NCI-H2227 treated with DMSO at 0.1 percent for 48 hours (cell line): Measurements from ENCODE around the gene PEBP1.

Experiments used
- DNase-seq: peaks from one replicate; lab custom pipeline; 2025; lab: John Stamatoyannopoulos, UW

The PEBP1 gene

GRCh38 chr12:118136559-118137003 is 657 bp downstream of the PEBP1 start:
- DNase-seq, result no peak

- no peak for DNase-seq
Observed at GRCh38 chr12:118137148-118137678, 1.3 kb downstream of the PEBP1 start.

- no peak for DNase-seq
Observed at GRCh38 chr12:118140825-118141224, 4.9 kb downstream of the PEBP1 start.

- DNase-seq, result no peak
Observed at GRCh38 chr12:118144499-118144898, 8.6 kb downstream of the PEBP1 start.

DNA sequence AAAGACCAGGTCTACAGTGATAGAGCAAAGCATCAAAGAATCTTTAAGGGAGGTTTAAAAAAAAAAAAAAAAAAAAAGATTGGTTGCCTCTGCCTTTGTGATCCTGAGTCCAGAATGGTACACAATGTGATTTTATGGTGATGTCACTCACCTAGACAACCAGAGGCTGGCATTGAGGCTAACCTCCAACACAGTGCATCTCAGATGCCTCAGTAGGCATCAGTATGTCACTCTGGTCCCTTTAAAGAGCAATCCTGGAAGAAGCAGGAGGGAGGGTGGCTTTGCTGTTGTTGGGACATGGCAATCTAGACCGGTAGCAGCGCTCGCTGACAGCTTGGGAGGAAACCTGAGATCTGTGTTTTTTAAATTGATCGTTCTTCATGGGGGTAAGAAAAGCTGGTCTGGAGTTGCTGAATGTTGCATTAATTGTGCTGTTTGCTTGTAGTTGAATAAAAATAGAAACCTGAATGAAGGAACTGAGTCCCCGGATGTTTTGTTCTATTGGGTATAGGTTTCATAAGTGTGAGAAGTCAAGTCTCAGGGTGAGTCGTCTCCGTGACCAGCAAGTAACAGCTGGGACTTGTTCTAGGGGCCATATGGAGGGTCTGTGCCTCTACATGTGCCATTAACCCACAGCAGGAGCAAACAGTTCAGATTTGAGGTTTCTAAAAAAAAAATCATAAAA is 9.3 kb downstream of the PEBP1 start:
- no peak for DNase-seq

DNA sequence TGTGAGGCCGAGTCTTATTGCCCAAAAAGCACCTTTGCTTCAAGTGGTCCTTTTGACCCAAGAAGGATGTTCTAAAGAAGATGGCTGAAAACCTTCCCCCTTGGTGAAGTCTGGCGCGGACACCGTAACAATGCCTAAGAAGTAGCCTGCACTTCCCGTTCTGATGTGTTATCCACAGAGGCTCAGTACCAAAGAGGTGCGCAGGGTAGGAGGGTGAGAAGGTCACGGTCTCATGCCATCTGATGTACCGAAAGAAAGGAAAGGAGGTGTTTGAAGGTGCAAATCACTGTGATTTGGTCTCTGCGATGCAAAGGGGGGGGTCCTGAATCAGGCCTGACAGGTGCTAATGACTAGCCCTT is 9.9 kb downstream of the PEBP1 start:
- DNase-seq, result no peak

GRCh38 chr12:118148287-118148686 is 12.4 kb downstream of the PEBP1 start:
- no peak for DNase-seq

DNA sequence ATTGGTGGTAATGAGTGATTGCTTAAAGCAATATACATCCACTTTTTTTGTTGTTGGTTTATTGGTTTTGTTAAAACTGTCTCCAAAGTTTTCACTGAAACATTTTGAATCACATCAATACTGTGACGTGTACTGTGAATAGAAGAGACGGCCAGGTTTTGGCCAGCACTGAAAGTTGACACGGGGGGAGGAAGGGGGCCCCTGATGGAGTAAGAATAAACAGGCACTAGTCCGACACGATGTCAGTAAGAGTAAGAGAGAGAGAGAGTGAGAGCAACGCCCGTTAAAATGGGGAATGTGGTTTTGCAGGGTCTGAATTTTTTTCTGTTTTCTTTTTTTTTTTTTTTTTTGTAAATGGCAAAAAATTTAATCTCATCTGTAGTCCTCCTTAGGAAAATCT is 14.7 kb downstream of the PEBP1 start:
- DNase-seq, result no peak

DNA sequence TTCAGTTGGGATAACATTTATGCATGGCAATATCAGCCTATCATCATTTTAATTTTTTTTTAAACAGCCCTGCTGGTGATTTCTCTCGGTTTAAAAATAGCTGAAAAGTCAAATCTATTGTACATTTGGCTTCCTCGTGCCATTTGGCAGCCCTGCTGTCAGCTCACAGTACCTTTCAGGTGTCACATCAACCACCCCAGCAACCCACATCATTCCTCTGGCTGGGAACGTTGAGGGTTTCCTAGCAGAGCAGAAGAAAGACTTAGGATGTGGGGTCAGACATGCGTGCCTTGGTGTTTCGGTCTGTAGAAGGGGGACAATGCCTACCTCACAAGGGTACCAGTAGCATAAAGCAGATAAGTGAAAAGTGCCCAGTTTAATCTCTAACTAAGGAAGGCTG is 15.8 kb downstream of the PEBP1 start:
- DNase-seq, result no peak

DNA sequence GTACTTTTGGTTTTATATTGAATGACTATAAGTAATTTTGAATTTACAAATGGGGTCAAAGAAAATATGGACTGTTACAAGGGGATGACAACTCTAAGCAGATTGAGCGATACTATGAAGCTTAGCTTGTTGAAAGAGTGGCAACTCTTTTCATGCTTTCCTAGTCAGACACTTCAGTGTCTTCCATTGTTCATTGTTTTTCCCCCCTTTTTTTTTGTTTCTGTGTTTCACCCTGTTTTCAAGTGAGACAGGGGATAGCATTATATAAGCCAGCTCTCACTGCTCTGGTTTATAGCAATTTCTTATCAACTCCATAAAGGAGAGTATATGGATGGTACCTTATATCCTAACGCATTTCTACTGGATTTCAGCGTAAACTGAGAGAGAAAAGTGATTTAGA is 24.6 kb downstream of the PEBP1 start:
- DNase-seq, result no peak

GRCh38 chr12:118164798-118165486 is 29.0 kb downstream of the PEBP1 start:
- peak; percentile 25 for DNase-seq

- no peak for DNase-seq
Observed at GRCh38 chr12:118166946-118167345, 31.0 kb downstream of the PEBP1 start.

DNA sequence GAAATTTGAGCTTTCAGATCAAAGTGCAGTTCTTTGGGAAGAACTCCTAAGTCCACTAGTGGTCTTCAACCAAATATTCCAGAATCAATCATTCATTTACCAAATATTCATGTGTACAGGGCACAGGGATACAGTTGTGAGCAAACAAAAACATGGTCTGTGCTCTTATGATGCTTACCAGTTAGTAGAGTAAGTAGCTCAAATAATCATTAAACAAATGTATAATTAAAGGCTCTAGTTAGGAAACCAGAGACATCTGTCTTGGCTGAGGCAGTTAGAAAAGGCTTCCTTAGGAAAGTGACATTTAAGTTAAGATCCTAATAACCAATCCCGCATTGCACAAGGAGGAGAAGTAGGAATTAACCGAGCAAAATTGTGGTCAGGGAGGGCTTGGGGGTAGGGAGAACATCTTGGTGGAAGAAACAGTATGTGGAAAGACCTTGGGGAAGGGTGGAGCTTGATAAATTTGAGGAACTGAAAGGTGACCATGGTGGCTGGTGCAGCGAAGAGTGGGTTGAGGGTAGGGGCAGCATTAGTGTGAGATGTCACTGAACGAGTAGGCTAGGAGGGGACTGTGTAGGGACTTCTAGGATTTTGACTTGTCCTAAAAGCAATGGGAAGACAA is 40.0 kb downstream of the PEBP1 start:
- DNase-seq, result no peak

DNA sequence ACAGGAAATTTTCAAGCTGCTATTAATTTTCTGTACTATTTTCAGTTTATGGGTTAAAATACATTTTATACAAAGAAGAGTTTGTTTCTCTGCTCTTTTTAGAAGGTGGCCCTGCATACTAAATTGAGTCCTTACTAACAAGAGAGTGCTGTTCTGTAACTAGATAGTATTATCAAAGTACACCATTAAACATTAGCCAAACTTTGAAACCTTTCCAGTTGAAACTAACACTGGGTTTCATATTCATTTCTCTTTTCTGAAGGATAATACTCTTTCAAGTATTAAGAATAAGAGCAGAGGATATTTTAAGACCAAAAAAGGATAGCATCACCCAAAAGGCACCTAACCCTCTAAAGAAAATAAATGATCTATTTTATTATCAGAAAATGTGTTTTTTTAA is 47.2 kb downstream of the PEBP1 start:
- DNase-seq, result no peak

GRCh38 chr12:118183711-118184110 is 47.8 kb downstream of the PEBP1 start:
- DNase-seq, result no peak

GRCh38 chr12:118185602-118186397 is 49.9 kb downstream of the PEBP1 start:
- no peak for DNase-seq

DNA sequence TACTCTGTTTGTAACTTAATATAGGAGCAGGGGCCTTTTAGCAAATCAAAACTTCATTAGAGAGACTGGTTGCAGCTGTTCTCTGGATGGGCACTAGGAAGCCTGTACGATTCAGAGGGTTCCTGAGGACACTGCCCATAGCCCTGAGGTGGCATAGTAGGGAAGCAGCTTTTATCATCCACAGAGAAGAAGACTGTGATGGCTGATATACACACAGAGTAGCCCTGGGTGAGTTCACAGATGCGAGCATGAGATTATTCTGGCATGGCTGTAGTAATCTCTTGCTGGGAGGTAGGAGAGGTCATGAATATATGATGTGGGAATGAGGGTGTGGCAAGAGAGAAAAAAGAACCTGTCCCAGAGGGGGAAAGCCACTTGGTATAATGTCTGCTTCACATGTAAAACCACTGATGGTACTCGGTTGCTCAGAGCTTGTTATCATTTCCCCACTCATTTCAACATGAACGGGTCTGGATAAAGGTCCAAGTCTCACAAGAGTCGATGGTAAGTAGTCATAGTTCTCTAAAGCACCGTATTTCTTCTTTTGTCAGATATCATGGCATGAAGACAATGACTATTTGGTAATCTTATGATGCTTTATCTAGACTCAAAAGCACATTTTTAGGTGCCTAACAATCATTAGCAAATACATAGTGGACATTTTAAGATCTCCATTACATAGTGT is 52.0 kb downstream of the PEBP1 start:
- no peak for DNase-seq

GRCh38 chr12:118188690-118189371 is 52.9 kb downstream of the PEBP1 start:
- DNase-seq, result peak; percentile 82

DNA sequence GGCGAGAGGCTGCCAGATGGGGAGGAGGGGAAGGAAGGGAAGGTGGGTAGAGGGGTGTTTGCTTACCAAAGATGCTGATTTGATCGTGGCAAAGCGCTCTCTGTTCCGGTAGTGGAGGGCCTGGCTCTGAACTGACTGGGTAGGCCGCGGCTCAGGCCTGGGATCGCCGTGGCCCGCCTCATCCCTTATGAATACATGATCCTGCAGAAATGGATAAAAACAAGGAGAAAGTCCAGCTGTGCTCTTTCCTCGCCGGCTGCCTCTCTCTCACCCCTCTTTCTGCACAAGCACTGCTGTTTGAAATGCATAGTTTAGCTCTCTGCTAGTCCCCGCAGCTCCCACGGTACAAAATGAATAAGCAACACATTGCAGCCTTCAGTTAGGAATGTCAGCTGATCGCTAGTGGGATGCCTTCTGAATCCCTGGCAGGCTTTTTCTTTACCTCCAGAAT is 53.8 kb downstream of the PEBP1 start:
- peak; percentile 77 for DNase-seq

GRCh38 chr12:118190266-118190665 is 54.3 kb downstream of the PEBP1 start:
- DNase-seq, result peak; percentile 77

- DNase-seq, result no peak
Observed at GRCh38 chr12:118193477-118193876, 57.6 kb downstream of the PEBP1 start.
